SK-N-SH treated with all-trans-retinoic acid at 6 μM for 48 hours (cell line): ENCODE results near the gene LRRC41.

Experiments
- ATAC-seq: fragments of 200-7000 bp; cut with Tn5 transposase; 3 replicates; pipeline ENCODE4 v1.9.1; 2020; ENCODE audit warnings: mild to moderate bottlenecking, moderate library complexity
- ARNTL ChIP-seq: fragments of 450-650 bp; formaldehyde crosslinking; IDR thresholded peaks from 2 replicates; pipeline ENCODE4 v1.5.0; 2020; ENCODE audit warnings: low read depth, mild to moderate bottlenecking, moderate library complexity, borderline replicate concordance
- CREB5 ChIP-seq: fragments of 250-450 bp; sonication (Bioruptor Pico); IDR thresholded peaks from 2 replicates; pipeline ENCODE4 v1.5.1; 2020; ENCODE audit warnings: low read depth, mild to moderate bottlenecking, moderate library complexity
- CSDC2 ChIP-seq: fragments of 250-450 bp; sonication (Bioruptor Pico); IDR thresholded peaks from 2 replicates; pipeline ENCODE4 v1.5.0; 2020; ENCODE audit warnings: mild to moderate bottlenecking, moderate library complexity
- CSRNP3 ChIP-seq: fragments of 250-450 bp; sonication (Bioruptor Pico); IDR thresholded peaks from 2 replicates; pipeline ENCODE4 v1.5.1; 2021; ENCODE audit warnings: mild to moderate bottlenecking, moderate library complexity
- ESRRG ChIP-seq: fragments of 250-450 bp; sonication (Bioruptor Pico); IDR thresholded peaks from 2 replicates; pipeline ENCODE4 v1.6.1; 2021; ENCODE audit warnings: mild to moderate bottlenecking
- GLIS3 ChIP-seq: fragments of 250-450 bp; sonication (Bioruptor Pico); IDR thresholded peaks from 2 replicates; pipeline ENCODE4 v1.5.0; 2020; ENCODE audit warnings: mild to moderate bottlenecking, moderate library complexity
- ISL1 ChIP-seq: fragments of 250-450 bp; sonication (Bioruptor Pico); IDR thresholded peaks from 2 replicates; pipeline ENCODE4 v2.1.2; 2022; ENCODE audit warnings: mild to moderate bottlenecking, moderate library complexity
- OSR1 ChIP-seq: fragments of 250-450 bp; sonication (Bioruptor Pico); IDR thresholded peaks from 2 replicates; pipeline ENCODE4 v1.8.0; 2022; ENCODE audit warnings: moderate library complexity, mild to moderate bottlenecking, inconsistent platforms
- PATZ1 ChIP-seq: fragments of 250-450 bp; sonication (Bioruptor Pico); IDR thresholded peaks from 2 replicates; pipeline ENCODE4 v1.8.0; 2020; ENCODE audit warnings: mild to moderate bottlenecking, moderate library complexity, borderline replicate concordance
- POU6F1 ChIP-seq: fragments of 250-450 bp; sonication (Bioruptor Pico); IDR thresholded peaks from 2 replicates; pipeline ENCODE4 v1.8.0; 2021; ENCODE audit warnings: low read depth, mild to moderate bottlenecking, moderate library complexity, borderline replicate concordance
- PPARA ChIP-seq: fragments of 250-450 bp; sonication (Bioruptor Pico); IDR thresholded peaks from 2 replicates; pipeline ENCODE4 v1.5.0; 2020; ENCODE audit warnings: mild to moderate bottlenecking, borderline replicate concordance
- SNAI2 ChIP-seq: fragments of 250-450 bp; sonication (Bioruptor Pico); IDR thresholded peaks from 2 replicates; pipeline ENCODE4 v1.5.0; 2020; ENCODE audit warnings: mild to moderate bottlenecking, moderate library complexity
- TCF4 ChIP-seq: fragments of 250-450 bp; sonication (Bioruptor Pico); IDR thresholded peaks from 2 replicates; pipeline ENCODE4 v1.8.0; 2021; ENCODE audit warnings: mild to moderate bottlenecking, moderate library complexity, borderline replicate concordance
- TOX ChIP-seq: fragments of 250-450 bp; sonication (Bioruptor Pico); IDR thresholded peaks from 2 replicates; pipeline ENCODE4 v1.8.0; 2021; ENCODE audit warnings: mild to moderate bottlenecking, moderate library complexity, borderline replicate concordance
- ZC3H10 ChIP-seq: fragments of 250-450 bp; sonication (Bioruptor Pico); IDR thresholded peaks from 2 replicates; pipeline ENCODE4 v1.5.1; 2021; ENCODE audit warnings: mild to moderate bottlenecking, moderate library complexity
- ZFP3 ChIP-seq: fragments of 250-450 bp; sonication (Bioruptor Pico); IDR thresholded peaks from 2 replicates; pipeline ENCODE4 v1.5.0; 2020; ENCODE audit warnings: mild to moderate bottlenecking, moderate library complexity
- ZNF565 ChIP-seq: fragments of 450-650 bp; formaldehyde crosslinking; conservative IDR thresholded peaks from 2 replicates; pipeline ENCODE4 v1.5.0; 2020; ENCODE audit warnings: low read depth, mild to moderate bottlenecking, moderate library complexity
- ZNF70 ChIP-seq: fragments of 450-650 bp; formaldehyde crosslinking; IDR thresholded peaks from 2 replicates; pipeline ENCODE4 v1.5.0; 2020; ENCODE audit warnings: mild to moderate bottlenecking, moderate library complexity
- ZNF8 ChIP-seq: fragments of 450-650 bp; formaldehyde crosslinking; IDR thresholded peaks from 2 replicates; pipeline ENCODE4 v1.5.0; 2020; ENCODE audit warnings: mild to moderate bottlenecking, moderate library complexity

The LRRC41 gene

GRCh38 chr1:46268578-46268977, 34.8 kb downstream of the LRRC41 start:
- no peak for ATAC-seq

GRCh38 chr1:46263146-46263545, 40.3 kb downstream of the LRRC41 start:
- TF ChIP-seq SNAI2 (CRISPR knock-in tag) (no peak), CSRNP3 (CRISPR knock-in tag) (no peak), POU6F1 (CRISPR knock-in tag) (no peak), GLIS3 (CRISPR knock-in tag) (no peak), ESRRG (CRISPR knock-in tag) (no peak)
- no peak for ATAC-seq

More at GRCh38 chr1:46268578-46268977, 34.8 kb downstream of the LRRC41 start:
- no peak for TF ChIP-seq ZNF70 (CRISPR knock-in tag)
- TF ChIP-seq SNAI2 (CRISPR knock-in tag) = no peak

- no peak for TF ChIP-seq TOX
- TF ChIP-seq ESRRG (CRISPR knock-in tag) = no peak
- TF ChIP-seq ZNF8 (CRISPR knock-in tag) = no peak
- TF ChIP-seq ZC3H10 (CRISPR knock-in tag) = no peak
- no peak for TF ChIP-seq ZNF70 (CRISPR knock-in tag)
- no peak for TF ChIP-seq CSDC2
- TF ChIP-seq POU6F1 (CRISPR knock-in tag) = no peak
- no peak for TF ChIP-seq ZNF565 (CRISPR knock-in tag)
- no peak for TF ChIP-seq ISL1 (CRISPR knock-in tag)
- TF ChIP-seq CSRNP3 (CRISPR knock-in tag) = no peak
- no peak for TF ChIP-seq PPARA
- TF ChIP-seq GLIS3 (CRISPR knock-in tag) = no peak
- no peak for TF ChIP-seq ZFP3 (CRISPR knock-in tag)
- TF ChIP-seq OSR1 (CRISPR knock-in tag) = no peak
- TF ChIP-seq PATZ1 (CRISPR knock-in tag) = no peak
- no peak for TF ChIP-seq SNAI2 (CRISPR knock-in tag)
- TF ChIP-seq CREB5 (CRISPR knock-in tag) = no peak
- TF ChIP-seq TCF4 = no peak
- TF ChIP-seq ARNTL (CRISPR knock-in tag) = no peak
- no peak for ATAC-seq
These were observed 40.9 kb downstream of the LRRC41 start for GRCh38 chr1:46262508-46262907.

- TF ChIP-seq GLIS3 (CRISPR knock-in tag) = no peak
- TF ChIP-seq ZC3H10 (CRISPR knock-in tag) = no peak
- TF ChIP-seq TOX = no peak
- no peak for TF ChIP-seq POU6F1 (CRISPR knock-in tag)
- TF ChIP-seq CSDC2 = no peak
- TF ChIP-seq CREB5 (CRISPR knock-in tag) = no peak
- TF ChIP-seq PATZ1 (CRISPR knock-in tag) = no peak
- TF ChIP-seq TCF4 = no peak
- TF ChIP-seq ESRRG (CRISPR knock-in tag) = no peak
- no peak for TF ChIP-seq ISL1 (CRISPR knock-in tag)
- ATAC-seq = no peak
These were observed 46.9 kb downstream of the LRRC41 start for GRCh38 chr1:46256523-46256922.
